ENCODE results near the gene CNIH2.

The CNIH2 gene

GRCh38 chr11:66277471-66278362 is at the start of gene CNIH2:
Gene CNIH2, plus strand, starts transcription at chr11:66278175. Its CDS starts 282 bp downstream, at chr11:66278457.
- Histone ChIP-seq H3K9me3 (ENCODE audit: control insufficient read depth, insufficient read depth, low read depth, low read length) (no peaks in the 10 kb centered on the region), H3K27ac (ENCODE audit: extremely low read depth, low read depth, low read length) (no peak within 1 kb of the TSS), H3K4me3 (ENCODE audit: low read depth, low read length) (peak within 1 kb of the TSS; percentile 27), H3K4me1 (ENCODE audit: control insufficient read depth, insufficient read depth, low read length) (no peaks in the 10 kb centered on the region), H3K36me3 (ENCODE audit: control insufficient read depth in 2 of 2, insufficient read depth in 1 of 2, low read length in 2 of 2) (peaks cover 0 to 38% of the 10 kb centered on the region in 2 experiments; a peak in 1 of 3 replicates)
- POLR2A ChIA-PET, result interaction anchor here (1.1 to 1.6 kb wide), 2 partner anchors 10 to 12 kb away, joined by 3 to 5 read pairs; partner anchors contain the start of genes RAB1B and YIF1A
- CTCF ChIA-PET, result interaction anchor here (1.0 kb wide), 2 partner anchors 9 to 34 kb away, joined by 3 to 4 read pairs; partner anchors contain the start of gene RAB1B
- TF ChIP-seq ZNF23 (tag by site-specific recombination; IDR thresholded peaks at IDR 0.05; ENCODE audit: borderline replicate concordance), result no peak
- TF ChIP-seq, protein P1, sequence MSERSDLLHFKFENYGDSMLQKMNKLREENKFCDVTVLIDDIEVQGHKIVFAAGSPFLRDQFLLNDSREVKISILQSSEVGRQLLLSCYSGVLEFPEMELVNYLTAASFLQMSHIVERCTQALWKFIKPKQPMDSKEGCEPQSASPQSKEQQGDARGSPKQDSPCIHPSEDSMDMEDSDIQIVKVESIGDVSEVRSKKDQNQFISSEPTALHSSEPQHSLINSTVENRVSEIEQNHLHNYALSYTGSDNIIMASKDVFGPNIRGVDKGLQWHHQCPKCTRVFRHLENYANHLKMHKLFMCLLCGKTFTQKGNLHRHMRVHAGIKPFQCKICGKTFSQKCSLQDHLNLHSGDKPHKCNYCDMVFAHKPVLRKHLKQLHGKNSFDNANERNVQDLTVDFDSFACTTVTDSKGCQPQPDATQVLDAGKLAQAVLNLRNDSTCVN (tag by site-specific recombination; optimal IDR thresholded peaks at IDR 0.05), result peak; percentile 38
- no peak for TF ChIP-seq ZNF132 (tag by site-specific recombination; IDR thresholded peaks at IDR 0.05; ENCODE audit: borderline replicate concordance)
- TF ChIP-seq ZNF701 (tag by site-specific recombination; IDR thresholded peaks at IDR 0.05), result no peak
- no peak for TF ChIP-seq ZSCAN16 (tag by site-specific recombination; IDR thresholded peaks at IDR 0.05)
- no peak for TF ChIP-seq ZNF302 (tag by site-specific recombination; IDR thresholded peaks at IDR 0.05; ENCODE audit: low read depth)
- no peak for TF ChIP-seq ZNF350 (tag by site-specific recombination; IDR thresholded peaks at IDR 0.05)
- TF ChIP-seq ZSCAN4 (tag by site-specific recombination; IDR thresholded peaks at IDR 0.05), result no peak
- TF ChIP-seq ZNF175 (tag by site-specific recombination; IDR thresholded peaks at IDR 0.05), result no peak
- no peak for TF ChIP-seq ZNF266 (tag by site-specific recombination; IDR thresholded peaks at IDR 0.05; ENCODE audit: low read depth)
- TF ChIP-seq, protein P2, sequence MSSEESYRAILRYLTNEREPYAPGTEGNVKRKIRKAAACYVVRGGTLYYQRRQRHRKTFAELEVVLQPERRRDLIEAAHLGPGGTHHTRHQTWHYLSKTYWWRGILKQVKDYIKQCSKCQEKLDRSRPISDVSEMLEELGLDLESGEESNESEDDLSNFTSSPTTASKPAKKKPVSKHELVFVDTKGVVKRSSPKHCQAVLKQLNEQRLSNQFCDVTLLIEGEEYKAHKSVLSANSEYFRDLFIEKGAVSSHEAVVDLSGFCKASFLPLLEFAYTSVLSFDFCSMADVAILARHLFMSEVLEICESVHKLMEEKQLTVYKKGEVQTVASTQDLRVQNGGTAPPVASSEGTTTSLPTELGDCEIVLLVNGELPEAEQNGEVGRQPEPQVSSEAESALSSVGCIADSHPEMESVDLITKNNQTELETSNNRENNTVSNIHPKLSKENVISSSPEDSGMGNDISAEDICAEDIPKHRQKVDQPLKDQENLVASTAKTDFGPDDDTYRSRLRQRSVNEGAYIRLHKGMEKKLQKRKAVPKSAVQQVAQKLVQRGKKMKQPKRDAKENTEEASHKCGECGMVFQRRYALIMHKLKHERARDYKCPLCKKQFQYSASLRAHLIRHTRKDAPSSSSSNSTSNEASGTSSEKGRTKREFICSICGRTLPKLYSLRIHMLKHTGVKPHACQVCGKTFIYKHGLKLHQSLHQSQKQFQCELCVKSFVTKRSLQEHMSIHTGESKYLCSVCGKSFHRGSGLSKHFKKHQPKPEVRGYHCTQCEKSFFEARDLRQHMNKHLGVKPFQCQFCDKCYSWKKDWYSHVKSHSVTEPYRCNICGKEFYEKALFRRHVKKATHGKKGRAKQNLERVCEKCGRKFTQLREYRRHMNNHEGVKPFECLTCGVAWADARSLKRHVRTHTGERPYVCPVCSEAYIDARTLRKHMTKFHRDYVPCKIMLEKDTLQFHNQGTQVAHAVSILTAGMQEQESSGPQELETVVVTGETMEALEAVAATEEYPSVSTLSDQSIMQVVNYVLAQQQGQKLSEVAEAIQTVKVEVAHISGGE (tag by site-specific recombination; conservative IDR thresholded peaks at IDR 0.05; ENCODE audit: low read depth), result no peak
- TF ChIP-seq ZNF16 (tag by site-specific recombination; IDR thresholded peaks at IDR 0.05; ENCODE audit: low read depth), result no peak
- no peak for TF ChIP-seq OVOL3 (tag by site-specific recombination; IDR thresholded peaks at IDR 0.05)
- no peak for TF ChIP-seq ZNF133 (tag by site-specific recombination; IDR thresholded peaks at IDR 0.05)
- TF ChIP-seq ZNF423 (tag by site-specific recombination; IDR thresholded peaks at IDR 0.05), result no peak
- no peak for TF ChIP-seq ZFP3 (tag by site-specific recombination; IDR thresholded peaks at IDR 0.05; ENCODE audit: low read depth)
- TF ChIP-seq ZNF140 (tag by site-specific recombination; IDR thresholded peaks at IDR 0.05), result no peak
- no peak for TF ChIP-seq GLI2 (tag by site-specific recombination; IDR thresholded peaks at IDR 0.05; ENCODE audit: borderline replicate concordance, low read depth)
- 0 out of 2 replicates have a peak, but pooled peaks have one; percentile 10 for TF ChIP-seq ZBTB7A (tag by site-specific recombination; IDR thresholded peaks at IDR 0.05; ENCODE audit: low read depth)
- TF ChIP-seq ZBTB20 (tag by site-specific recombination; IDR thresholded peaks at IDR 0.05), result 0 out of 2 replicates have a peak, but pooled peaks have one; percentile 11
- 0 out of 2 replicates have a peak, but pooled peaks have one; percentile 25 for TF ChIP-seq BCL11B (tag by site-specific recombination; IDR thresholded peaks at IDR 0.05; ENCODE audit: low read depth)
- TF ChIP-seq, protein P3, sequence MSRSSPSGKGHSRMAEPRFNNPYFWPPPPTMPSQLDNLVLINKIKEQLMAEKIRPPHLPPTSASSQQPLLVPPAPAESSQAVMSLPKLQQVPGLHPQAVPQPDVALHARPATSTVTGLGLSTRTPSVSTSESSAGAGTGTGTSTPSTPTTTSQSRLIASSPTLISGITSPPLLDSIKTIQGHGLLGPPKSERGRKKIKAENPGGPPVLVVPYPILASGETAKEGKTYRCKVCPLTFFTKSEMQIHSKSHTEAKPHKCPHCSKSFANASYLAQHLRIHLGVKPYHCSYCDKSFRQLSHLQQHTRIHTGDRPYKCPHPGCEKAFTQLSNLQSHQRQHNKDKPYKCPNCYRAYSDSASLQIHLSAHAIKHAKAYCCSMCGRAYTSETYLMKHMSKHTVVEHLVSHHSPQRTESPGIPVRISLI (tag by site-specific recombination; IDR thresholded peaks at IDR 0.05), result no peak
- TF ChIP-seq ZNF510 (tag by site-specific recombination; IDR thresholded peaks at IDR 0.05; ENCODE audit: insufficient replicate concordance), result no peak
- TF ChIP-seq ZNF157 (tag by site-specific recombination; IDR thresholded peaks at IDR 0.05), result no peak
- no peak for TF ChIP-seq SCRT2 (tag by site-specific recombination; IDR thresholded peaks at IDR 0.05)
- no peak for TF ChIP-seq TSHZ1 (tag by site-specific recombination; IDR thresholded peaks at IDR 0.05; ENCODE audit: borderline replicate concordance)
- TF ChIP-seq ZNF600 (tag by site-specific recombination; IDR thresholded peaks at IDR 0.05), result peak; percentile 64
